AG09309 (cell line): ENCODE data around the gene APOM.

Source experiments
- DNase-seq: peaks from one replicate; pipeline ENCODE4 v3.0.0-alpha.2; 2010; ENCODE audit warnings: low read depth
- H3K4me3 ChIP-seq: 2 replicates; pipeline ENCODE4 v1.5.1; 2011; ENCODE audit warnings: mild to moderate bottlenecking, low read depth, low read length, moderate library complexity; ENCODE audit not compliant: control insufficient read depth
- CTCF ChIP-seq: IDR thresholded peaks from 2 replicates; pipeline ENCODE4 v1.5.1; 2011; ENCODE audit warnings: mild to moderate bottlenecking, low read depth, low read length, inconsistent platforms; ENCODE audit not compliant: insufficient read depth, control insufficient read depth; ENCODE audit errors: missing control alignments

APOM gene

GRCh38 chr6:31692886-31693285, 37.2 kb downstream of the APOM start:
- H3K4me3 ChIP-seq = no peak overlapping the region

GRCh38 chr6:31693535-31693934, 37.8 kb downstream of the APOM start:
- TF ChIP-seq CTCF = no peak

More at GRCh38 chr6:31692886-31693285, 37.2 kb downstream of the APOM start:
- DNase-seq = no peak
- no peak for TF ChIP-seq CTCF

GRCh38 chr6:31697555-31697954, 41.9 kb downstream of the APOM start:
- no peak overlapping the region for H3K4me3 ChIP-seq
- TF ChIP-seq CTCF = no peak
- no peak for DNase-seq

More at GRCh38 chr6:31693535-31693934, 37.8 kb downstream of the APOM start:
- no peak overlapping the region for H3K4me3 ChIP-seq
- no peak for DNase-seq

- no peak for DNase-seq
- TF ChIP-seq CTCF = no peak
- H3K4me3 ChIP-seq = no peak overlapping the region
These were observed 45.2 kb downstream of the APOM start for GRCh38 chr6:31700740-31701401.

GRCh38 chr6:31701666-31702404, 46.1 kb downstream of the APOM start:
- peak overlapping the region; percentile 86 for H3K4me3 ChIP-seq
- no peak for DNase-seq
- TF ChIP-seq CTCF = no peak

GRCh38 chr6:31702405-31702818, 46.7 kb downstream of the APOM start:
- no peak for TF ChIP-seq CTCF
- peak overlapping the region; percentile 86 for H3K4me3 ChIP-seq
- no peak for DNase-seq
